Neuronal stem cell (in vitro differentiated cells): Measurements from ENCODE around the gene PRTG.
"Not testable (repeated sequence)": the region's sequence is repeated elsewhere in the genome, so short reads cannot be mapped to it uniquely, and the experiment has no call there.

Experiments
- DNase-seq: peaks from one replicate; pipeline ENCODE4 v3.0.0-alpha.2; 2013; ENCODE audit warnings: low spot score
- H2AFZ ChIP-seq: one replicate; pipeline ENCODE4 v1.6.1; 2013; ENCODE audit warnings: mild to moderate bottlenecking, low read length, inconsistent platforms
- H2AK5ac ChIP-seq: 2 replicates; pipeline ENCODE4 v1.6.1; 2013; ENCODE audit warnings: low read depth, mild to moderate bottlenecking, inconsistent platforms, low read length, moderate library complexity, mixed read lengths
- H2BK120ac ChIP-seq: 2 replicates; pipeline ENCODE4 v1.6.1; 2013; ENCODE audit warnings: low read depth, mild to moderate bottlenecking, inconsistent platforms, low read length, moderate library complexity, mixed read lengths
- H2BK12ac ChIP-seq: one replicate; pipeline ENCODE4 v1.6.1; 2013; ENCODE audit warnings: low read length, inconsistent platforms
- H2BK15ac ChIP-seq: 2 replicates; pipeline ENCODE4 v1.6.1; 2013; ENCODE audit warnings: mild to moderate bottlenecking, low read length, inconsistent platforms, mixed read lengths
- H2BK5ac ChIP-seq: one replicate; pipeline ENCODE4 v1.6.1; 2013; ENCODE audit warnings: inconsistent platforms, mild to moderate bottlenecking, low read length, moderate library complexity
- H3K14ac ChIP-seq: one replicate; pipeline ENCODE4 v1.6.1; 2013; ENCODE audit warnings: low read length, inconsistent platforms
- H3K18ac ChIP-seq: 2 replicates; pipeline ENCODE4 v1.6.1; 2013; ENCODE audit warnings: low read length, inconsistent platforms
- H3K23ac ChIP-seq: 2 replicates; pipeline ENCODE4 v1.6.1; 2013; ENCODE audit warnings: low read depth, mild to moderate bottlenecking, mixed read lengths, low read length, inconsistent platforms; ENCODE audit not compliant: poor library complexity
- H3K27ac ChIP-seq: replicated peaks from 3 replicates; pipeline ENCODE4 v1.5.1; 2013; ENCODE audit warnings: low read length, inconsistent platforms
- H3K27me3 ChIP-seq, 3 experiments: 2 replicates each; pipeline ENCODE4 v1.6.1; 2013; ENCODE audit warnings: low read length in 3 of 3, mild to moderate bottlenecking in 2 of 3, inconsistent platforms in 1 of 3, low read depth in 1 of 3, mixed read lengths in 1 of 3, moderate library complexity in 1 of 3; ENCODE audit not compliant: control insufficient read depth in 3 of 3, insufficient read depth in 3 of 3
- H3K36me3 ChIP-seq, 2 donors: replicated peaks in 1 of 2; 2 replicates each; pipeline ENCODE4 v1.6.1; 2013; ENCODE audit warnings: low read length in 2 of 2; ENCODE audit not compliant: control insufficient read depth in 2 of 2, insufficient read depth in 2 of 2
- H3K4ac ChIP-seq: 2 replicates; pipeline ENCODE4 v1.6.1; 2013; ENCODE audit warnings: inconsistent platforms, mild to moderate bottlenecking, low read length, moderate library complexity
- H3K4me1 ChIP-seq, 2 donors: 1 replicate in 1 of 2; 2 replicates in 1 of 2; pipeline ENCODE4 v1.6.1; 2013; ENCODE audit warnings: low read length in 2 of 2, low read depth in 1 of 2; ENCODE audit not compliant: control insufficient read depth in 2 of 2, insufficient read depth in 1 of 2
- H3K4me2 ChIP-seq: one replicate; pipeline ENCODE4 v1.6.1; 2013; ENCODE audit warnings: mild to moderate bottlenecking, low read length, inconsistent platforms; ENCODE audit not compliant: insufficient read depth, poor library complexity, severe bottlenecking
- H3K4me3 ChIP-seq, 2 donors: 2 replicates each; pipeline ENCODE4 v1.5.1; 2013; ENCODE audit warnings: low read length in 2 of 2, mild to moderate bottlenecking in 2 of 2, inconsistent platforms in 1 of 2, moderate library complexity in 1 of 2
- H3K79me1 ChIP-seq: one replicate; pipeline ENCODE4 v1.6.1; 2013; ENCODE audit warnings: low read depth, mild to moderate bottlenecking, inconsistent platforms, low read length, moderate library complexity
- H3K9ac ChIP-seq: one replicate; pipeline ENCODE4 v1.6.1; 2013; ENCODE audit warnings: mild to moderate bottlenecking, low read depth, low read length, inconsistent platforms; ENCODE audit not compliant: poor library complexity
- H3K9me3 ChIP-seq, 2 donors: replicated peaks in 1 of 2; 2 replicates each; pipeline versions ENCODE3 to v1.6.1; 2013; ENCODE audit warnings: low read length in 2 of 2, mild to moderate bottlenecking in 2 of 2, inconsistent platforms in 1 of 2, low read depth in 1 of 2, mixed read lengths in 1 of 2, moderate library complexity in 1 of 2; ENCODE audit not compliant: control insufficient read depth in 2 of 2, insufficient read depth in 1 of 2
- H4K8ac ChIP-seq: one replicate; pipeline ENCODE4 v1.6.1; 2013; ENCODE audit warnings: low read depth, mild to moderate bottlenecking, inconsistent platforms, low read length, moderate library complexity
- H4K91ac ChIP-seq: one replicate; pipeline ENCODE4 v1.6.1; 2013; ENCODE audit warnings: low read length, low read depth, mild to moderate bottlenecking, inconsistent platforms; ENCODE audit not compliant: poor library complexity
- WGBS, 2 donors: extraction: QIAGEN DNeasy Blood & Tissue Kit; methylation state at CpG; one replicate each; pipeline ENCODE4 v1.1.7; 2013; ENCODE audit warnings: missing lambda C conversion rate in 2 of 2, mixed read lengths in 1 of 2; ENCODE audit not compliant: insufficient read length in 2 of 2, insufficient replicate concordance in 1 of 2; ENCODE audit errors: extremely low coverage in 2 of 2; 5-methylcytosine and 5-hydroxymethylcytosine counted together

The PRTG gene

DNA sequence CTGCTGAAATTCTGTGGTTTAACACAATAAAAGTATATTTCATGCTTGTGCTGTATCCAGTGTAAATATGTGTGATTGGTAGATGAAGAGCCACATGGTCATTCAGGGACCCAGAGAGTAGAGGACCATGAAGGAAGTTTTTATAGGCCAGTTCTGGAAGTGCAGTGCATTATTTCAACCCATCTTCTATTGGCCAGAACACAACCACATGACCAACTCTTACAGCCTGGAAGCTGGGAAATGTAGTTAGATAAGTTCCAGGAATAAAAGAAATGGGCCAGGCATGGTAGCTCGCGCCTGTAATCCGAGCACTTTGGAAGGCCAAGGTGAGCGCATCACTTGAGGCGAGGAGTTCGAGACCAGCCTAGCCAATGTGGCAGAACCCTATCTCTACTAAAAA, 21.4 kb upstream of the PRTG start:
- Histone ChIP-seq H4K8ac (no peak overlapping the region), H2BK15ac (no peak overlapping the region), H3K27me3 (no peaks in the 10 kb centered on the region), H3K79me1 (no peaks in the 10 kb centered on the region), H2BK12ac (no peak overlapping the region), H2AK5ac (no peak overlapping the region), H3K4me1 (peaks cover 11 to 13% of the 10 kb centered on the region in 2 donors), H3K9ac (no peak overlapping the region), H4K91ac (no peak overlapping the region), H3K4ac (no peak overlapping the region), H3K23ac (no peak overlapping the region), H2BK120ac (no peak overlapping the region), H3K14ac (no peak overlapping the region), H3K27ac (no peak overlapping the region), H3K36me3 (no peaks in the 10 kb centered on the region), H2AFZ (no peak overlapping the region), H3K4me2 (no peak overlapping the region), H3K18ac (no peak overlapping the region), H2BK5ac (no peak overlapping the region), H3K9me3 (no peaks in the 10 kb centered on the region), H3K4me3 (no peak overlapping the region)
- no CpG with 5 or more reads among the region's 6 CpGs for WGBS, 2 donors
- DNase-seq = no peak

DNA sequence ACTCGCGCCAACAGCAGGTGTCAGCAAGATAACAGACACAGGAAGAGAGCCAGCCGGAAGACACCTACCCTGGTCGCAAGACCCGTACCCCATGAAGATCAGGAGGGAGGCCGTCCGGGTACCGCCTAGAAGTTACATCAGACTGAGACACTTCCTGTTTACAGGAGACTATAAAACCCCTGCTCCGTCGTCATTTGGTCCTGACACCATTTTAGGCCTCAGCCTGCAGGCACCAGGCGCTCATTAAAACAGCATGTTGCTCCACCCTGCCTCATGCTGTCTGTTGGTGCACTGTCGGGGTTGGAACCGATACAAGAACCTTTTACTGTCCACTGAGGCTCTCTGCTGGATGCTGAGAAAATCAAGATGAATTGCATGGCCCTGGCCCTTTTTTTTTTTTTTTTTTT, 15.6 kb upstream of the PRTG start:
- Histone ChIP-seq H3K27ac (no peak overlapping the region), H2BK5ac (no peak overlapping the region), H3K36me3 (no peaks in the 10 kb centered on the region), H3K4me1 (peaks cover 4 to 5% of the 10 kb centered on the region in 2 donors), H3K14ac (no peak overlapping the region), H2BK15ac (no peak overlapping the region), H3K18ac (no peak overlapping the region), H2BK120ac (no peak overlapping the region), H2BK12ac (no peak overlapping the region), H3K23ac (no peak overlapping the region), H4K91ac (no peak overlapping the region), H3K4me2 (no peak overlapping the region), H3K9me3 (no peaks in the 10 kb centered on the region), H2AFZ (no peak overlapping the region), H3K4ac (no peak overlapping the region), H3K79me1 (no peaks in the 10 kb centered on the region), H3K4me3 (no peak overlapping the region), H2AK5ac (no peak overlapping the region), H4K8ac (no peak overlapping the region), H3K27me3 (no peaks in the 10 kb centered on the region), H3K9ac (no peak overlapping the region)
- DNase-seq = no peak
- WGBS, 2 donors = no CpG with 5 or more reads among the region's 13 CpGs

DNA sequence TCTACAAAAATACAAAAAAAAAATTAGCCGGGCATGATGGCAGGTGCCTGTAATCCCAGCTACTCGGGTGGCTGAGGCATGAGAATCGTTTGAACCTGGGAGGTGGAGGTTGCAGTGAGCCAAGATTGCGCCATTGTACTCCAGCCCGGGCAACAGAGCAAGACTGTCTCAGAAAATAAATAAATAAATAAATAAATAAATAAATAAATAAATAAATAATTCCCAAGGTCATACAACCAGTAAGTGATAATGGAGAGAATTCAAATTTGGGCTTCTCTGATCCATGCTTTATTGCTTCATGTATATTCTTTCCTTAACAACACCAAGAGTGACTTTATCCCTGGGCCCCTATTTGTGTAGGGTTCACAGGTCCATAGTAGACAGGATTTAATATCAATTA, 10.5 kb upstream of the PRTG start:
- H3K9ac ChIP-seq, H3K14ac ChIP-seq, H3K79me1 ChIP-seq, H3K4ac ChIP-seq, H3K4me2 ChIP-seq, H3K18ac ChIP-seq, H3K27ac ChIP-seq, H3K27me3 ChIP-seq, H2BK12ac ChIP-seq, H3K4me1 ChIP-seq, H2AK5ac ChIP-seq, H2BK120ac ChIP-seq, H2BK15ac ChIP-seq, H2BK5ac ChIP-seq, H3K4me3 ChIP-seq, H3K23ac ChIP-seq, H3K36me3 ChIP-seq, H2AFZ ChIP-seq, DNase-seq, H3K9me3 ChIP-seq, H4K8ac ChIP-seq, H4K91ac ChIP-seq: not testable (repeated sequence)
- WGBS, 2 donors = no CpG with 5 or more reads among the region's 5 CpGs

GRCh38 chr15:55750706-55751105, 7.8 kb upstream of the PRTG start:
- no peaks in the 10 kb centered on the region for H3K36me3 ChIP-seq
- H3K27ac ChIP-seq = no peak overlapping the region
- H2BK5ac ChIP-seq = no peak overlapping the region
- no peak overlapping the region for H3K14ac ChIP-seq
- no peak overlapping the region for H4K8ac ChIP-seq
- H2BK15ac ChIP-seq = no peak overlapping the region
- no peaks in the 10 kb centered on the region for H3K9me3 ChIP-seq
- H2AFZ ChIP-seq = no peak overlapping the region
- no peaks in the 10 kb centered on the region for H3K4me1 ChIP-seq
- H3K4me2 ChIP-seq = no peak overlapping the region
- H2BK12ac ChIP-seq = no peak overlapping the region
- H3K18ac ChIP-seq = no peak overlapping the region
- no peak overlapping the region for H4K91ac ChIP-seq
- no peak overlapping the region for H2BK120ac ChIP-seq
- H2AK5ac ChIP-seq = no peak overlapping the region
- H3K27me3 ChIP-seq = no peaks in the 10 kb centered on the region
- H3K9ac ChIP-seq = no peak overlapping the region
- no peak overlapping the region for H3K4ac ChIP-seq
- H3K79me1 ChIP-seq = no peaks in the 10 kb centered on the region
- WGBS, 2 donors = no CpG with 5 or more reads among the region's 2 CpGs
- no peak overlapping the region for H3K23ac ChIP-seq
- no peak overlapping the region for H3K4me3 ChIP-seq
- DNase-seq = no peak
